HL-60/S4 treated with phorbol 12-myristate 13-acetate at 8.2 ng/mL for 4 days and 3 days (cell line): ENCODE data around the gene OR52J3.
"Not testable (repeated sequence)": the region's sequence is repeated elsewhere in the genome, so short reads cannot be mapped to it uniquely, and the experiment has no call there.

Source experiments
- in situ Hi-C: fragments of 300-500 bp; cut with MboI; formaldehyde crosslinking; loops from 2 replicates; pipeline ENCODE4 v1.15.0; 2022; ENCODE audit warnings: low sequenced_read_pairs

OR52J3 gene

GRCh38 chr11:5046226-5046625, at the start of gene OR52J3:
Gene OR52J3, plus strand, starts transcription at chr11:5046526. Its CDS starts 0 bp downstream, at chr11:5046526.
- in situ Hi-C loops: no loop called here

GRCh38 chr11:5004424-5005274, 41.7 kb upstream of the OR52J3 start:
- in situ Hi-C loops: no loop called here

- in situ Hi-C loops: no loop called here
Observed at GRCh38 chr11:5007561-5007960, 38.8 kb upstream of the OR52J3 start.

- in situ Hi-C loops: no loop called here
Observed at GRCh38 chr11:5011254-5011653, 35.1 kb upstream of the OR52J3 start.

- in situ Hi-C loops: no loop called here
Observed at GRCh38 chr11:5013012-5013411, 33.3 kb upstream of the OR52J3 start.

- in situ Hi-C loops: no loop called here
Observed at GRCh38 chr11:5021996-5022395, 24.3 kb upstream of the OR52J3 start.

- in situ Hi-C loops: no loop called here
Observed at GRCh38 chr11:5036669-5037068, 9.7 kb upstream of the OR52J3 start.

- in situ Hi-C loops: no loop called here
Observed at GRCh38 chr11:5037926-5038325, 8.4 kb upstream of the OR52J3 start.

GRCh38 chr11:5038341-5038740, 8.0 kb upstream of the OR52J3 start:
- in situ Hi-C loops: no loop called here

GRCh38 chr11:5040876-5041275, 5.5 kb upstream of the OR52J3 start:
- in situ Hi-C loops: no loop called here

- in situ Hi-C loops: no loop called here
Observed at GRCh38 chr11:5042091-5042490, 4.2 kb upstream of the OR52J3 start.

GRCh38 chr11:5043380-5043779, 2.9 kb upstream of the OR52J3 start:
- in situ Hi-C loops: no loop called here

- in situ Hi-C loops: no loop called here
Observed at GRCh38 chr11:5046754-5047330, 516 bp downstream of the OR52J3 start.

- in situ Hi-C loops: not testable (repeated sequence)
Observed at GRCh38 chr11:5058679-5059078, 12.4 kb downstream of the OR52J3 start.

- in situ Hi-C loops: no loop called here
Observed at GRCh38 chr11:5059391-5059790, 13.1 kb downstream of the OR52J3 start, which contains the start of gene OR52E2. Gene OR52E2, minus strand, starts transcription at chr11:5059627. Its CDS starts 0 bp downstream, at chr11:5059627.

- in situ Hi-C loops: no loop called here
Observed at GRCh38 chr11:5065027-5065426, 18.7 kb downstream of the OR52J3 start.

GRCh38 chr11:5069272-5069671, 22.9 kb downstream of the OR52J3 start, which contains the start of gene OR52E1:
Gene OR52E1, plus strand, starts transcription at chr11:5069572.
- in situ Hi-C loops: no loop called here

- in situ Hi-C loops: no loop called here
Observed at GRCh38 chr11:5071799-5072198, 25.5 kb downstream of the OR52J3 start.

- in situ Hi-C loops: no loop called here
Observed at GRCh38 chr11:5081405-5081804, 35.1 kb downstream of the OR52J3 start.

GRCh38 chr11:5083602-5084001, 37.3 kb downstream of the OR52J3 start:
- in situ Hi-C loops: no loop called here

- in situ Hi-C loops: no loop called here
Observed at GRCh38 chr11:5088556-5088955, 42.2 kb downstream of the OR52J3 start.

GRCh38 chr11:5090668-5091067, 44.3 kb downstream of the OR52J3 start:
- in situ Hi-C loops: no loop called here
